Adrenal gland (tissue), 12 donors: ENCODE results near the gene EIF4E. TPM values are rescaled to one million over a fixed set of nuclear protein-coding genes. Genes with fewer than 3 reads are reported as not detected.

ENCODE experiments used
- DNase-seq, 7 donors: peaks; one replicate each; pipeline ENCODE4 v3.0.0-alpha.2; 2019 to 2020
- H3K27ac ChIP-seq, 5 donors: fragments of 200-600 bp; sonication (generic) in 4 of 5; 1 replicate in 3 of 5; 2 replicates in 2 of 5; pipeline versions ENCODE4 v1.5.1 to v1.8.0; 2016 to 2020; ENCODE audit warnings: mild to moderate bottlenecking in 1 of 5
- H3K27me3 ChIP-seq: fragments of 200-600 bp; 2 replicates; pipeline ENCODE4 v1.8.0; 2021
- H3K36me3 ChIP-seq, 2 donors: fragments of 200-600 bp; replicated peaks in 1 of 2; 1 replicate in 1 of 2; 2 replicates in 1 of 2; pipeline versions ENCODE4 v1.5.1 to v1.8.0; 2018 to 2022
- H3K4me1 ChIP-seq, 2 donors: fragments of 200-600 bp; replicated peaks in 1 of 2; 1 replicate in 1 of 2; 2 replicates in 1 of 2; pipeline versions ENCODE4 v1.5.1 to v1.8.0; 2018 to 2021
- H3K4me3 ChIP-seq, 4 donors: fragments of 200-600 bp; sonication (generic) in 3 of 4; one replicate each; pipeline ENCODE4 v1.5.1; 2016 to 2018
- H3K9me3 ChIP-seq, 3 donors: fragments of 200-600 bp; sonication (generic) in 1 of 3; replicated peaks in 1 of 3; 1 replicate in 2 of 3; 2 replicates in 1 of 3; pipeline versions ENCODE4 v1.5.1 to v1.8.0; 2016 to 2021
- POLR2A ChIP-seq, 2 donors: fragments of 450-650 bp; IDR thresholded peaks; one replicate each; pipeline ENCODE4 v1.6.1; 2017; ENCODE audit warnings: antibody characterized with exemption in 2 of 2, mild to moderate bottlenecking in 2 of 2, moderate library complexity in 1 of 2
- WGBS, 4 donors: extraction: QIAGEN DNeasy Blood & Tissue Kit in 2 of 4; methylation state at CpG; one replicate each; pipeline versions ENCODE4 v1.1.5 to v1.1.7; 2013 to 2017; 5-methylcytosine and 5-hydroxymethylcytosine counted together
- intact Hi-C, 2 donors: fragments of 100-400 bp; cut with DNase I; formaldehyde crosslinking; loops; one replicate each; pipeline versions ENCODE4 v1.14.1 to v1.15.0; 2022 to 2023
- polyA plus RNA-seq, 3 donors: library from polyadenylated mRNA; stranded (reverse); fragments of 200-250 nt in 2 of 3; fragments of 350-450 nt in 1 of 3; fragmentation: Illumina TruSeq in 1 of 3; extraction: RNeasy Lipid Tissue Mini Kit (QIAGEN cat#74804) in 1 of 3; gene quantifications; one replicate each; pipeline ENCODE4 v1.2.3, GENCODE V29; 2013 to 2014
- total RNA-seq, 9 donors: library from RNA; depleted of rRNA in 4 of 9; stranded (reverse); fragments of >200 nt in 4 of 9; fragments of 120-200 nt in 1 of 9; fragmentation: NEBNext Ultra II Directional in 1 of 9; extraction: Animal tissue kit (Norgen Biotek cat#: 25700) in 1 of 9; gene quantifications; one replicate each; pipeline versions ENCODE4 v1.1.0 to v1.2.4, GENCODE V29; 2013 to 2023
- TF ChIP-seq, protein P1 (sequence below), 6 experiments: fragments of 450-650 bp in 4 of 6; fragments of 200-600 bp in 2 of 6; sonication (generic) in 1 of 6; IDR thresholded peaks; 1 replicate in 5 of 6; 2 replicates in 1 of 6; pipeline versions ENCODE4 v1.5.1 to v1.8.0; 2016 to 2021; ENCODE audit warnings: antibody characterized with exemption in 6 of 6, mild to moderate bottlenecking in 2 of 6, moderate library complexity in 1 of 6
- donor health status: healthy with polysubstance abuse.
- donor health status: Bipolar disorder and iron deficiency.
- donor health status: DM: yes; HTN: yes; CAD: no.
- donor health status: DM: no; HTN: no; CAD: no.
- donor health status: DM: no; HTN: no; CAD: no.
- donor health status: DM: yes; HTN: yes; CAD: no.

Gene EIF4E
- total and polyA plus RNA-seq, 12 donors: 5.9 to 169 (median 66.8) TPM

DNA sequence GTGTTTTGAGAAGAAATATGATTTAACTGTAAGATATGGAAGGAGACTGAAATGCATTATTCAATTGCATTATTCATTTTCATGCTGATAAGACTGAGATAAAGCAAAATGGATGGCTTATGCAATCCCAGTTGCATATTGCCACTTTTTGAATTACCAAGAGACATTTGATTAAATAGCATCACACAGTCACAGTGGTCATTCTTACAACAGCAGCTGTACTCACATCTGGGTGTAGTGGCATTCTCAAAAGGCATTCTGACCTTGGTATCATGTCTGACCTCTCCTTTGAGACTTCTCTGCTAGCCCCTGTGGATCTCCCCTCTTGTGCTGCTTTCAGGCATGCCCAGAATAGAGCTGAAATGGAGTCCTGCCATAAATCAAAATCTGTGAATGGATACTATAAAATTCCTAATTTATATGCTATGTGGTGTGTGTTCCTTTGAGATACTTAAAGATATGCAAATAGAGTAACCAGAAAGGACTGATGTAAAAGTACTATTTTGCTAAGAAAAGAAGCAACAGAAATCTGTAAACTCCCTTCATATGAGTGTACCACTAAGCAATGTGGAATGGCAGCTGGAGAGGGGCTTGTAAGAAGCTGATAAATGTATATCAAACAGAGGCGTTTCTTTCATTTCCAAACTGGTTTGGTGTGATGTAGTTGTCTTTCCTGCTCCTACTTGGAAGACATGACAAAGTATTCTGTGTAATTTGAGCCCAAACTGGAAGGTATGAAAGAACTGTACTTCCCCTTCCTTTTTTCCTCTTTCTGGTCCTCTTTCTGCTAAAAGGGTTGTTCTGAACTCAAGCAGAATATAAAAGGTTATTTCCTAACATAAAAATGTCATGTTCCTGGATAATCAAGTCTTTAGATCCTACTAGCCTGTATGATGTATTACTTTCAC lies 41.2 kb upstream of the EIF4E start:
- Histone ChIP-seq H3K9me3 (no peaks in the 10 kb centered on the region), H3K4me3 (no peak overlapping the region), H3K27ac (no peak overlapping the region), H3K36me3 (no peaks in the 10 kb centered on the region), H3K4me1 (no peaks in the 10 kb centered on the region), H3K27me3 (no peaks in the 10 kb centered on the region)
- WGBS, 4 donors: 33 to 54% (median 37%) methylated on average over 1 of the region's 1 CpG
- no peak for TF ChIP-seq POLR2A (IDR thresholded peaks at IDR 0.05)
- TF ChIP-seq, protein P1, sequence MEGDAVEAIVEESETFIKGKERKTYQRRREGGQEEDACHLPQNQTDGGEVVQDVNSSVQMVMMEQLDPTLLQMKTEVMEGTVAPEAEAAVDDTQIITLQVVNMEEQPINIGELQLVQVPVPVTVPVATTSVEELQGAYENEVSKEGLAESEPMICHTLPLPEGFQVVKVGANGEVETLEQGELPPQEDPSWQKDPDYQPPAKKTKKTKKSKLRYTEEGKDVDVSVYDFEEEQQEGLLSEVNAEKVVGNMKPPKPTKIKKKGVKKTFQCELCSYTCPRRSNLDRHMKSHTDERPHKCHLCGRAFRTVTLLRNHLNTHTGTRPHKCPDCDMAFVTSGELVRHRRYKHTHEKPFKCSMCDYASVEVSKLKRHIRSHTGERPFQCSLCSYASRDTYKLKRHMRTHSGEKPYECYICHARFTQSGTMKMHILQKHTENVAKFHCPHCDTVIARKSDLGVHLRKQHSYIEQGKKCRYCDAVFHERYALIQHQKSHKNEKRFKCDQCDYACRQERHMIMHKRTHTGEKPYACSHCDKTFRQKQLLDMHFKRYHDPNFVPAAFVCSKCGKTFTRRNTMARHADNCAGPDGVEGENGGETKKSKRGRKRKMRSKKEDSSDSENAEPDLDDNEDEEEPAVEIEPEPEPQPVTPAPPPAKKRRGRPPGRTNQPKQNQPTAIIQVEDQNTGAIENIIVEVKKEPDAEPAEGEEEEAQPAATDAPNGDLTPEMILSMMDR (IDR thresholded peaks at IDR 0.05): no peak
- intact Hi-C loops: no loop called here
- DNase-seq: no peak

- H3K27me3 ChIP-seq: no peaks in the 10 kb centered on the region
- no peak for DNase-seq
- no peak for TF ChIP-seq POLR2A (IDR thresholded peaks at IDR 0.05)
- TF ChIP-seq, protein P1 (IDR thresholded peaks at IDR 0.05): no peak
- intact Hi-C loops: no loop called here
- no peak overlapping the region for H3K27ac ChIP-seq
- H3K9me3 ChIP-seq: no peaks in the 10 kb centered on the region
- no peaks in the 10 kb centered on the region for H3K4me1 ChIP-seq
- no peaks in the 10 kb centered on the region for H3K36me3 ChIP-seq
- WGBS, 4 donors: 84 to 93% (median 91%) methylated on average over 3 of the region's 3 CpGs
- no peak overlapping the region for H3K4me3 ChIP-seq
Measured at GRCh38 chr4:98967786-98968329, 38.9 kb upstream of the EIF4E start.

- Histone ChIP-seq H3K36me3 (no peaks in the 10 kb centered on the region), H3K9me3 (no peaks in the 10 kb centered on the region), H3K4me1 (no peaks in the 10 kb centered on the region), H3K27me3 (no peaks in the 10 kb centered on the region), H3K27ac (no peak overlapping the region), H3K4me3 (no peak overlapping the region)
- intact Hi-C loops: no loop called here
- TF ChIP-seq POLR2A (IDR thresholded peaks at IDR 0.05): no peak
- TF ChIP-seq, protein P1 (IDR thresholded peaks at IDR 0.05): no peak
- DNase-seq: no peak
- WGBS, 4 donors: 82 to 88% (median 86%) methylated on average over 3 of the region's 3 CpGs
Measured at GRCh38 chr4:98966926-98967325, 38.0 kb upstream of the EIF4E start.

GRCh38 chr4:98963538-98964433 lies 34.9 kb upstream of the EIF4E start:
- Histone ChIP-seq H3K4me3 (no peak overlapping the region), H3K36me3 (no peaks in the 10 kb centered on the region), H3K27ac (no peak overlapping the region), H3K4me1 (no peaks in the 10 kb centered on the region), H3K27me3 (no peaks in the 10 kb centered on the region), H3K9me3 (no peaks in the 10 kb centered on the region)
- DNase-seq: no peak
- 71 to 88% (median 84%) methylated on average over 5 of the region's 5 CpGs for WGBS, 4 donors
- TF ChIP-seq, protein P1 (IDR thresholded peaks at IDR 0.05): no peak
- TF ChIP-seq POLR2A (IDR thresholded peaks at IDR 0.05): no peak
- intact Hi-C loops: no loop called here
